Ovary (tissue), 9 donors: Measurements from ENCODE around the gene CEP170. TPM values are rescaled to one million over a fixed set of nuclear protein-coding genes. Genes with fewer than 3 reads are reported as not detected.
"Not testable (repeated sequence)": the region's sequence is repeated elsewhere in the genome, so short reads cannot be mapped to it uniquely, and the experiment has no call there.

Experiments used
- DNase-seq, 5 donors: peaks; one replicate each; pipeline ENCODE4 v3.0.0-alpha.2; 2019 to 2020
- H3K27ac ChIP-seq, 2 donors: fragments of 200-600 bp; one replicate each; pipeline versions ENCODE4 v1.5.1 to v1.8.0; 2019 to 2022
- H3K27me3 ChIP-seq: fragments of 200-600 bp; one replicate; pipeline ENCODE4 v1.8.0; 2022
- H3K36me3 ChIP-seq: fragments of 200-600 bp; sonication (generic); one replicate; pipeline ENCODE4 v1.5.1; 2019
- H3K4me1 ChIP-seq: one replicate; pipeline ENCODE4 v1.8.1; 2013; ENCODE audit warnings: mild to moderate bottlenecking, moderate library complexity; ENCODE audit not compliant: insufficient read depth
- H3K4me3 ChIP-seq: fragments of 200-600 bp; sonication (generic); one replicate; pipeline ENCODE4 v1.5.1; 2017
- H3K9me3 ChIP-seq, 2 donors: fragments of 200-600 bp in 1 of 2; sonication (generic) in 1 of 2; one replicate each; pipeline versions ENCODE4 v1.5.1 to v1.8.1; 2013 to 2019; ENCODE audit warnings: mild to moderate bottlenecking in 1 of 2, moderate library complexity in 1 of 2
- WGBS, 3 donors: extraction: QIAGEN DNeasy Blood & Tissue Kit in 1 of 3; methylation state at CpG; one replicate each; pipeline versions ENCODE4 v1.1.5 to v1.1.7; 2013 to 2017; 5-methylcytosine and 5-hydroxymethylcytosine counted together
- intact Hi-C, 4 donors: fragments of 100-400 bp; cut with DNase I; formaldehyde crosslinking; loops; one replicate each; pipeline versions ENCODE4 v1.11.0 to v1.15.1; 2022 to 2023
- polyA plus RNA-seq, 2 donors: library from polyadenylated mRNA; stranded (reverse); fragments of 200-250 nt in 1 of 2; fragments of 350-450 nt in 1 of 2; fragmentation: Illumina TruSeq in 1 of 2; extraction: RNeasy Lipid Tissue Mini Kit (QIAGEN cat#74804) in 1 of 2; gene quantifications; one replicate each; pipeline ENCODE4 v1.2.3, GENCODE V29; 2013 to 2014
- total RNA-seq, 7 donors: library from RNA; depleted of rRNA in 2 of 7; stranded (reverse); fragments of >200 nt in 2 of 7; fragmentation: NEBNext Ultra II Directional in 3 of 7; extraction: Animal tissue kit (Norgen Biotek cat#: 25700) in 3 of 7; gene quantifications; one replicate each; pipeline versions ENCODE4 v1.1.0 to v1.2.4, GENCODE V29; 2016 to 2023
- donor health status: DM: no; HTN: no; CAD: no; lungs with moderate emphysema.
- donor health status: DM: no; HTN: no; CAD: no.
- donor health status: Bipolar disorder and iron deficiency.
- donor health status: DM: yes; HTN: yes; CAD: no.
- donor health status: DM: no; HTN: no; CAD: no.
- donor health status: DM: yes; HTN: yes; CAD: no.

Gene CEP170
- total and polyA plus RNA-seq, 9 donors = 16.4 to 66.4 (median 42.6) TPM

DNA sequence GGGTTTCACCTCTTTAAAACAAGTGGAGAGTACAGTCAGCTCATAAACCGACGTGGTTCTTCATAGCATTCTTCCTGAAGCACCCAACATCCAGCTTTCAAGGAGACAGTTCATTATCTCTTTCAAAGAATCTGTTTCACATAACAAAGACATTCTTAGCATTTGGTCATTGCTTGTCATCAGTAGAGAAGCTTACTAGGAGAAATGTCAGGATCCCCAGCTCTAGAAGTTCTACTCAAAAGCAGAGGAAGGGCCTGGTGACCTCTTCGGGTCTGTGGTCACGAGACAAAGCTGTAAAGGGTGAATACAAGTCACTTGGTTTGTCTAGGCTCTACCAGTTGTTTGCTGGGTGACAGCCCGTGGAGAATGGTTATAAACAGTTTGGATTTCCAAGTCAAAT lies 133.1 kb downstream of the CEP170 start:
- H3K4me3 ChIP-seq, H3K27ac ChIP-seq, H3K9me3 ChIP-seq, H3K4me1 ChIP-seq, H3K36me3 ChIP-seq, DNase-seq, intact Hi-C loops, H3K27me3 ChIP-seq: not testable (repeated sequence)
- 90 to 94% (median 91%) methylated on average over 3 to 5 of the region's 5 CpGs for WGBS, 3 donors

DNA sequence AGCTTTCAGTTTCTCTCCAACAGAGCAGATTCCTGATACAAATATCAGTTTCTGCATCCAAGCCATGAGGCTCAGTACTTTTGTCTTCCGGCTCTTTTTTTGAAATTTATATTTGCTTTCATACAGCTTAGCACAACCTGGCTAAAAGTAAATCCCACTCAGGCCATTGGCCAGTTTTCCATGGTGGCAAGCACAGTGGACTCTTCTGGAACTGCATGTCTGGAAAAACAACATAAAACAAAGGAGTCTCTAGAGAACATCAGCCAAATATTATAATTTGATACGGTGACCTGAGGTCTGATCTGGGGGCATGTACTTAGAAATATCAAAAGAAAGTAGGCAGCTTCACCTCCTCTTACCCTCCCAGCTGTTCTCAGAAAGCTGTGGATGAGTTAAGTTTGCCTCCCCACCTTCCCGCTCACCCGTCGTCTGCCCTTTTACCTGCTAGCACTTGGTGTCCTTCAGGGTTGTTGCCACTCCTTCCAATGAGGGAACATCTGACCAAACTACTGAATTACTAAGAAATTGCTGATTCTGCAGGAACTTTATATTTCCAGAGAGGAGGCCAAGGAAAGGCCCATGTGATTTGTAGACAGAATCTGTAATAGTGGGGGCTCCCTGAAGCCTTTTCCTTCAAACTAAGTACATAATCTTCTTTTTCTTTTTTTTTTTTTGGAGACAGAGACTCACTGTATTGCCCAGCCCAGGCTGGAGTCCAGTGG lies 136.3 kb downstream of the CEP170 start:
- H3K27ac ChIP-seq, H3K9me3 ChIP-seq, H3K4me1 ChIP-seq, intact Hi-C loops, H3K27me3 ChIP-seq, H3K4me3 ChIP-seq, DNase-seq, H3K36me3 ChIP-seq: not testable (repeated sequence)
- 72 to 91% (median 80%) methylated on average over 5 of the region's 5 CpGs for WGBS, 3 donors

DNA sequence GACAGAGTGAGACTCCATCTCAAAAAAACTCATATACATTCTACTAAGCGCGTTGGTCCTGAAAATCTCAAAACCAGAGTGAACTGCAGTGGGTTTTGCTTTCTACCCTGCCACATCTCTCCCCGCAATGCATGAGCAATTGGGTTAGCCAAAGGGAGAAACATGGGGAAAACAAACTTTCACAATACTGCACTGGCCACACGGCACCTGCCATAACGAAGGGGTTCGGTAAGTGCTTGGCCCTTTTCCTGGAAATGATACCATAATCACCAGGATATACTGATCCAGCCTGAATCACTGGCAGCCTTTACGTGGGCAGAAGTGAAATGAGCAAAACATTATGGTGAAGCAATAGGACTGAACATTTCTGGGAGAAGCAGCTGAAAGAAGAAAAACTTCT lies 138.9 kb downstream of the CEP170 start:
- H3K4me1 ChIP-seq, intact Hi-C loops, H3K9me3 ChIP-seq, H3K36me3 ChIP-seq, H3K27ac ChIP-seq, H3K4me3 ChIP-seq, DNase-seq, H3K27me3 ChIP-seq: not testable (repeated sequence)
- WGBS, 3 donors = 71 to 79% (median 78%) methylated on average over 7 of the region's 7 CpGs

DNA sequence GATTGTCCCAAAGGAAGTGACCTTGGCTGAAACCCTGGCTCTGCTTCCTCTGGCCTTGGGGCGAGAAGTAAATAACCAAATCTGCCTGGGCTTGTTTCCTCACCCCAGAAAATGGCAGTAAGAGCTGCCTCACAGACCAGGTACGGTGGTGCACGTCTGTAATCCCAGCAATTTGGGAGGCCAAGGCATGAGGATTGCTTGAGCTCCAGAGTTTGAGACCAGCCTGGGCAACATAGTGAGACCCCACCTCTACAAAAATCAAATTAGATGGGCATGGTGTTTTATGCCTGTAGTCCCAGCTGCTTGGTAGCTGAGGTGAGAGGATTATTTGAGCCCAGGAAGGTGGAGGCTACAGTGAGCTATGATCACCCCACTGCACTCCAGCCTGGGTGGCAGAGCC lies 140.3 kb downstream of the CEP170 start:
- intact Hi-C loops, H3K4me1 ChIP-seq, H3K27me3 ChIP-seq, H3K9me3 ChIP-seq, DNase-seq, H3K4me3 ChIP-seq, H3K36me3 ChIP-seq, H3K27ac ChIP-seq: not testable (repeated sequence)
- 50 to 62% (median 62%) methylated on average over 3 of the region's 3 CpGs for WGBS, 3 donors

DNA sequence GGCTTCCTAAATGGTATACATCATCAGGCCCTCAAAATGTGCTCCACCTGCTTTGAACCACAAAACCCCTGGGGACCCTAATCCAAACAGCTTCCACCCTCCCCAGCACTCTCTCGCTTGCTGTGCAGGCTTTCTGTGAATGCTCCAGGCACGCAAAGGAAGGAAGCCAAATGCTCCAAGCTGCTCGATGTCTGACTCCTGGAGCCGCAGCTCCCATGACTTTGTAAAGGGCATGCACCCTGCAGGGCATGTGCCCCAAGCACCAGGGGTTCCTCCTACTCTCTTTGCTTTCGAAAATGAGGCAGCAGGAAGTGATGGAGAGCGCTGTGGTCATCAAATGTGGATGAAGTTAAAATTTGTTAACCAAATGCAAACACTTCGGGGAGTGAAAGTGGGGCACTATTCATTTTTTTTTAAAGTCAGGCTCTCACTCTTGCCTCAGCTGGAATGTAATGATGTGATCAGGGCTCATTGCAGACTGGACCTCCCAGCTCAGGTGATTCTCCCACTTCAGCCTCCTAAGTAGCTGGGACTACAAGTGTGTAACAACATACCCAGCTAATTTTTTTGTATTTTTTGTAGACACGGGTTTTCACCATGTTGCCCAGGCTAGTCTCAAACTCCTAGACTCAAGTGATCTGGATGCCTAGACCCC lies 140.9 kb downstream of the CEP170 start:
- H3K36me3 ChIP-seq, DNase-seq, H3K27ac ChIP-seq, H3K27me3 ChIP-seq, H3K9me3 ChIP-seq, H3K4me1 ChIP-seq, intact Hi-C loops, H3K4me3 ChIP-seq: not testable (repeated sequence)
- WGBS, 3 donors = 12 to 14% (median 14%) methylated on average over 8 of the region's 8 CpGs

DNA sequence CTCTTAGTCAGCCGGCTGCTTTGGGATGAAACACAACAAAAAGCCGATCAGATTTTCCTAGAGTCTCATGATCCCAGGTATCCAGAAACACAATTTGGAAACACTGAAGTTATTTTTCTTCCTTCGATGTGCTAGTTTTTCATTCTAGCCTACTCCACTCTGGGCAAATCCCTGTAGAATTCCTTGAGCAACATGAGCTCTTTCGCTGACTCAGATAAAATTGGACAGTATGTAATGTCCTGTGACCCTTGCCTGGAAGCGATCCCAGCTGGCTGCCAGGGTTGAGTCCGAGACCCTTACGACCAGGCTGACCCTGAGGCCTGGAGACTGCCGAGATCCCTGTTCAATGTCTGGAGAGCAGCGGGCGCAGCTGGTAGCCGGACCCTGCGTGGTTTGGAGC lies 147.9 kb downstream of the CEP170 start:
- 81 to 87% (median 86%) methylated on average over 12 of the region's 12 CpGs for WGBS, 3 donors

DNA sequence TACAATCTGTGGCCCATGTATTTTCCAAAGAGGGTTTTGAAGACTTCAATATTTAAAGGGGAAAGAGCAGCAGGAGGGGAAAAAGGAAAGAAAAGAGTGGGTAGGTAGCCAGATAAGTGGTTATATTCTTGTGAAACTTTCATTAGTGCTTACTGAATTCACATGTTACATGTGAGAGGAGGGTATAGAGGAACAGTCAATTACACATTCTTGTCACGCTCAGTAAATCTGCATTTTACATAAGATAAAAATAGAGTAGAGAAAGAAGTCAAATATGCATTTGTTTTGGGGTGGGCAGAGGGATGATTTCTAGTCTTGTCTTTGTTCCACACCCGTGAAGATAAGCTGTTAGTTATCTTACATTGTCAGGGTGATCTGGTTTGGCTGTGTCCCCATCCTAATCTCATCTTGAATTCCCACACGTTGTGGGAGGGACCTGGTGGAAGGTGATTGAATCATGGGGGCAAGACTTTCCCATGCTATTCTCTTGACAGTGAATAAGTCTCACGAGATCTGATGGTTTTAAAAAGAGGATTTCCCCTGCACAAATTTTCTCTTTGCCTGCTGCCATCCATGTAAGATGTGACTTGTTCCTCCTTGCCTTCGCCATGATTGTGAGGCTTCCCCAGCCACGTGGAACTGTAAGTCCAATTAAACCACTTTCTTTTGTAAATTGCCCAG lies 149.3 kb downstream of the CEP170 start:
- DNase-seq, H3K9me3 ChIP-seq, H3K36me3 ChIP-seq, H3K4me3 ChIP-seq, intact Hi-C loops, H3K4me1 ChIP-seq, H3K27ac ChIP-seq, H3K27me3 ChIP-seq: not testable (repeated sequence)
- 55 to 63% (median 56%) methylated on average over 6 of the region's 6 CpGs for WGBS, 3 donors

More for the DNA sequence above, 147.9 kb downstream of the CEP170 start:
- H3K4me1 ChIP-seq, H3K36me3 ChIP-seq, DNase-seq, H3K27me3 ChIP-seq, H3K9me3 ChIP-seq, intact Hi-C loops, H3K4me3 ChIP-seq, H3K27ac ChIP-seq: not testable (repeated sequence)

DNA sequence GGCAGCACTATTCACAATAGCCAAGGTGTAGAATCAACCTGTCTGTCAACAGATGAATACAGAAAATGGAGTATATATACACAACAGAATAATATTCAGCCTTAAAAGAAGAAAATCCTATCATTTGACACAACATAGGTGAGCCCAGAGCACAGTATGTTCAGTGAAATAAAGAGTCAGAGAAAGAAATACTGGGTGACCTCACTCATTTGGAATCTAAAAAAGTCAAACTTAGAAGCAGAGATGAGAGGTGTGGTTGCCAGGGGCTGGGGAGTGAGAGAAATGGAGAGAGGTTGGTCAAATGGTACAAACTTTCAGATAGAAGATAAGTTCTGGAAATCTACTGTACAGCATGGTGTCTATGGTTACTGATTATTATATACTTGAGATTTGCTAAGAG lies 150.0 kb downstream of the CEP170 start:
- H3K4me3 ChIP-seq, H3K27me3 ChIP-seq, H3K9me3 ChIP-seq, intact Hi-C loops, H3K36me3 ChIP-seq, H3K27ac ChIP-seq, DNase-seq, H3K4me1 ChIP-seq: not testable (repeated sequence)

DNA sequence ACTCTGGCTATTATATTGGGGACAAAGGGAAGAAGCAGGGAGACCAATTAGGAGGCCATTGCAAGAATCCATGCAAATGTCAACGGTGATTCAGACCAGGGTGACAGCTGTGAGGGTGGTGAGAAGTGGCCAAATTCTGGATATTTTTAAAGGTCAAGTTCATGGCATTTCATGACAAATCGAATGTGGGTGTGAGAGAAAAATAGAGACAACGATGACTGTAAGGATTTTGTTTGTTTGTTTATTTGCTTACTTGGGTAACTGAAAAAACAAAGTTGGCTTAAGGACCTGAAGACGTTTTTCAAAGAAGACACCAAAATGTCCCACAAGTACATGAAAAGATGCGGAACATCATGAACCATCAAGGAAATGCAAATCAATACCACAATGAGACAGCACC lies 150.6 kb downstream of the CEP170 start:
- H3K27me3 ChIP-seq, intact Hi-C loops, H3K4me1 ChIP-seq, H3K36me3 ChIP-seq, DNase-seq, H3K9me3 ChIP-seq, H3K4me3 ChIP-seq, H3K27ac ChIP-seq: not testable (repeated sequence)
- WGBS, 3 donors = 79 to 83% (median 82%) methylated on average over 5 of the region's 5 CpGs
